ENCODE data around the gene RPS6KL1. TPM values are rescaled to one million over a fixed set of nuclear protein-coding genes. Genes with fewer than 3 reads are reported as not detected.

RPS6KL1 gene
- total RNA-seq, 1 donor from 2014 or later, result 6.4 TPM

DNA sequence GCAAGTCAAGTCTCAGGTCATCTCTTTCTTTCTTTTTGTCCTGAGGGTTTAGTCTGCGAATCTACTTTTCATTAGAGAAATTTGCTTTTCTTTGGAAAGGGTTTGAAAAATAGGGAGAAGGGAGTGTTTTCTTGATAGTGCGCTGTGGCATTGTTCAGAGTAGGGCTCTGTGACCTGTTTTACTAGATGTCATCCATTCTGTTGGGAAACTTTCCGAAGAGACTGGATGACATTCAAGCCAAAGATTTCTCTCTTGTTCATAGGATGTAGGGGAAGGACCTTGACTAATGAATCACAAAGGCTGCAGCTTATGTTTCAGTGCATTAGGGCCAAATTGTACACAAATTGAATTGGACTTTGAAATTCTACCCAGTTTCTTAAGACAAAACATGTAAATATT is 26.7 kb downstream of the RPS6KL1 start:
- H3K36me3 Mint-ChIP-seq, result peaks cover 58% of the 10 kb centered on the region
- DNase-seq (ENCODE audit: low spot score), result no peak
- no peaks in the 10 kb centered on the region for H3K27me3 ChIP-seq
- H3K27ac ChIP-seq, result no peak overlapping the region
- TF ChIP-seq EZH2 (IDR thresholded peaks at IDR 0.05), result no peak
- no peak for TF ChIP-seq EZH2phosphoT487 (IDR thresholded peaks at IDR 0.05)
- TF ChIP-seq, protein P1, sequence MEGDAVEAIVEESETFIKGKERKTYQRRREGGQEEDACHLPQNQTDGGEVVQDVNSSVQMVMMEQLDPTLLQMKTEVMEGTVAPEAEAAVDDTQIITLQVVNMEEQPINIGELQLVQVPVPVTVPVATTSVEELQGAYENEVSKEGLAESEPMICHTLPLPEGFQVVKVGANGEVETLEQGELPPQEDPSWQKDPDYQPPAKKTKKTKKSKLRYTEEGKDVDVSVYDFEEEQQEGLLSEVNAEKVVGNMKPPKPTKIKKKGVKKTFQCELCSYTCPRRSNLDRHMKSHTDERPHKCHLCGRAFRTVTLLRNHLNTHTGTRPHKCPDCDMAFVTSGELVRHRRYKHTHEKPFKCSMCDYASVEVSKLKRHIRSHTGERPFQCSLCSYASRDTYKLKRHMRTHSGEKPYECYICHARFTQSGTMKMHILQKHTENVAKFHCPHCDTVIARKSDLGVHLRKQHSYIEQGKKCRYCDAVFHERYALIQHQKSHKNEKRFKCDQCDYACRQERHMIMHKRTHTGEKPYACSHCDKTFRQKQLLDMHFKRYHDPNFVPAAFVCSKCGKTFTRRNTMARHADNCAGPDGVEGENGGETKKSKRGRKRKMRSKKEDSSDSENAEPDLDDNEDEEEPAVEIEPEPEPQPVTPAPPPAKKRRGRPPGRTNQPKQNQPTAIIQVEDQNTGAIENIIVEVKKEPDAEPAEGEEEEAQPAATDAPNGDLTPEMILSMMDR (IDR thresholded peaks at IDR 0.05), result no peak
- peaks cover 2% of the 10 kb centered on the region for H3K27me3 Mint-ChIP-seq (ENCODE audit: insufficient read depth, low read depth)
- H3K79me2 ChIP-seq (ENCODE audit: low read depth), result no peaks in the 10 kb centered on the region
- H3K9me3 ChIP-seq (ENCODE audit: low read depth), result no peaks in the 10 kb centered on the region
- H4K20me1 ChIP-seq (ENCODE audit: low read depth), result no peaks in the 10 kb centered on the region
- H3K4me3 ChIP-seq, result no peak overlapping the region
- H3K4me3 Mint-ChIP-seq, result no peak overlapping the region
- no peak overlapping the region for H3K27ac Mint-ChIP-seq
- no peaks in the 10 kb centered on the region for H3K4me1 Mint-ChIP-seq
- no peaks in the 10 kb centered on the region for H3K4me1 ChIP-seq
- no peak overlapping the region for H2AFZ ChIP-seq (replicated peaks)
- peaks cover 2% of the 10 kb centered on the region for H3F3A ChIP-seq (ENCODE audit: low read depth)
- peaks cover 18% of the 10 kb centered on the region for H3K36me3 ChIP-seq
- no peak overlapping the region for H3K4me2 ChIP-seq
- H3K9me3 Mint-ChIP-seq, result no peaks in the 10 kb centered on the region
- H3K9ac ChIP-seq, result no peak overlapping the region

DNA sequence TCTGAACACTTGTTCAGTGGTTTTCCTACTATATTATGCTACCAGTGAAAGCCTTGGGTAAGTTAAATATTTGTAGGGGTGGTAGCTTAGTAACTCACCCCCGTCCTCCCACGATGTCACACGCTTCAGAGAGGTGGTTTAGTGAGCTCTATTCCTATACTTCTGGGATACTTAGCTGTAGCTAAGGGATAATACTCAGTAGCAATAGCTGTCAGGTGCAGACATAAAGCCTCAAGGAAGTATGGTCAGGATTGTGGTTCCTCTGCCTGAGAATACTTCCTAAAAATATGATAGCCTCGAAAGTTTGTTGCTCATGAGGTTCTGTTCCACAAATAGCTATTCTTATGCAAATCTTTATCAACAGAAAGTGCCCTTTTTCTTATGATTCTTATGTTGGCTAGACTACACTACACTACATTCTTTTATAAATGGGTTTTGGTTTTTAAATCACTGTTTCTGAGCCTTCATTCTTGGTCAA is 29.4 kb downstream of the RPS6KL1 start:
- TF ChIP-seq EZH2phosphoT487 (IDR thresholded peaks at IDR 0.05), result no peak
- no peak for TF ChIP-seq EZH2 (IDR thresholded peaks at IDR 0.05)
- TF ChIP-seq, protein P1 (IDR thresholded peaks at IDR 0.05), result no peak
- H3K4me3 Mint-ChIP-seq, result no peak overlapping the region
- no peak overlapping the region for H3K27ac ChIP-seq
- H3K27ac Mint-ChIP-seq, result no peak overlapping the region
- H3K4me2 ChIP-seq, result no peak overlapping the region
- no peaks in the 10 kb centered on the region for H3K4me1 ChIP-seq
- H3K36me3 ChIP-seq, result peaks cover 6% of the 10 kb centered on the region
- no peak for DNase-seq (ENCODE audit: low spot score)
- H3K4me3 ChIP-seq, result no peak overlapping the region
- no peaks in the 10 kb centered on the region for H3K79me2 ChIP-seq (ENCODE audit: low read depth)
- no peaks in the 10 kb centered on the region for H3K4me1 Mint-ChIP-seq
- H4K20me1 ChIP-seq (ENCODE audit: low read depth), result peaks cover 10% of the 10 kb centered on the region
- H2AFZ ChIP-seq (replicated peaks), result no peak overlapping the region
- no peaks in the 10 kb centered on the region for H3K9me3 ChIP-seq (ENCODE audit: low read depth)
- H3K27me3 ChIP-seq, result no peaks in the 10 kb centered on the region
- peaks cover 2% of the 10 kb centered on the region for H3K27me3 Mint-ChIP-seq (ENCODE audit: insufficient read depth, low read depth)
- H3K36me3 Mint-ChIP-seq, result peaks cover 49% of the 10 kb centered on the region
- H3F3A ChIP-seq (ENCODE audit: low read depth), result no peaks in the 10 kb centered on the region
- no peaks in the 10 kb centered on the region for H3K9me3 Mint-ChIP-seq
- no peak overlapping the region for H3K9ac ChIP-seq

DNA sequence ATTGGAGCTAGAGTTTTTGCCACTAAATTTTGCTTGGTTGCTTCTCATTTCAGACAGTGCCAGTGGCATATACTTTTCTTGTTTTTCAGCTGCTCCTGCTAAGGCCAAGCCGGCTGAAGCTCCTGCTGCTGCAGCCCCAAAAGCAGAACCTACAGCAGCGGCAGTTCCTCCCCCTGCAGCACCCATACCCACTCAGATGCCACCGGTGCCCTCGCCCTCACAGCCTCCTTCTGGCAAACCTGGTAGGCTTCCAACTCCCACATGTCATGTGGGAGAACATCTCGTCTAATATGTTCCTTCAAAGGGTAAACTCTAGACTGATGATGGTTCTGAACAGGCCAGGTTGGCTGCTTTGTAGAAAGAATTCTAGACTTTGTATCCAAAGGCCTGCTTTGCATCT is 30.3 kb downstream of the RPS6KL1 start:
- Histone ChIP-seq H3K4me3 (no peak overlapping the region), H3K36me3 (peaks cover 6% of the 10 kb centered on the region), H3K4me2 (no peak overlapping the region), H3K27me3 (no peaks in the 10 kb centered on the region), H4K20me1 (ENCODE audit: low read depth) (peaks cover 19% of the 10 kb centered on the region), H3F3A (ENCODE audit: low read depth) (no peaks in the 10 kb centered on the region), H3K9me3 (ENCODE audit: low read depth) (no peaks in the 10 kb centered on the region), H3K27ac (no peak overlapping the region), H3K4me1 (no peaks in the 10 kb centered on the region), H3K9ac (no peak overlapping the region), H2AFZ (replicated peaks) (no peak overlapping the region), H3K79me2 (ENCODE audit: low read depth) (peaks cover 9% of the 10 kb centered on the region)
- Mint-ChIP-seq H3K36me3 (peaks cover 42% of the 10 kb centered on the region), H3K4me3 (no peak overlapping the region), H3K4me1 (no peaks in the 10 kb centered on the region), H3K27me3 (ENCODE audit: insufficient read depth, low read depth) (peaks cover 2% of the 10 kb centered on the region), H3K27ac (no peak overlapping the region), H3K9me3 (no peaks in the 10 kb centered on the region)
- TF ChIP-seq EZH2phosphoT487 (IDR thresholded peaks at IDR 0.05) (no peak), EZH2 (IDR thresholded peaks at IDR 0.05) (no peak)
- TF ChIP-seq, protein P1 (IDR thresholded peaks at IDR 0.05), result no peak
- no peak for DNase-seq (ENCODE audit: low spot score)

All from neural progenitor cell (in vitro differentiated cells).